Measurements from ENCODE around the gene WNT4.
"Not testable (repeated sequence)": the region's sequence is repeated elsewhere in the genome, so short reads cannot be mapped to it uniquely, and the experiment has no call there.

Gene WNT4

DNA sequence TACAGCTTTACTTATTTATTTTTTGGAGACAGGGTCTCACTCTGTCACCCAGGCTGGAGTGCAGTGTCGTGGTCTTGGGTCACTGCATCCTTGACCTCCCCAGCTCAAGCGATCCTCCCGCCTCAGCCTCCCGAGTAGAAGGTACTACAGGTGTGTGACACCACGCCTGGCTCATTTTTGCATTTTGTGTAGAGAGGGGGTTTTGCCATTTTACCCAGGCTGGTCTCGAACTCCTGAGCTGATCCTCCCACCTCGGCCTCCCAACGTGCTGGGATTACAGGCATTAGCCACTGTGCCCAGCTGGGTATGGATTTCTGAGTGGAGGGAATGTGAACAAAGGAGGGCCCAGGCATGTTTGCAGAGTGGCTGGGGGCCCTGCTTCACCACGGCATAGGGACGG is 44.1 kb downstream of the WNT4 start:
- Histone ChIP-seq H3K4me1 (ENCODE audit: insufficient read depth, low read length) (peaks cover 7% of the 10 kb centered on the region; the same call in 1 of the 2 replicates), H3K9ac (ENCODE audit: low read depth, low read length) (no peak overlapping the region), H3K36me3 (ENCODE audit: insufficient read depth, low read length) (peaks cover 63% of the 10 kb centered on the region), H3K4me2 (ENCODE audit: insufficient read depth, low read length) (no peak overlapping the region), H4K20me1 (ENCODE audit: insufficient read depth, low read length) (peaks cover 31% of the 10 kb centered on the region), H3K79me2 (ENCODE audit: insufficient read depth, low read length) (peaks cover 24% of the 10 kb centered on the region), H3K27ac (ENCODE audit: low read length) (no peak overlapping the region), H2AFZ (ENCODE audit: low read depth, low read length) (no peak overlapping the region), H3K9me3 (ENCODE audit: insufficient read depth, low read length, severe bottlenecking) (no peaks in the 10 kb centered on the region), H3K27me3 (ENCODE audit: insufficient read depth, low read length, poor library complexity) (no peaks in the 10 kb centered on the region), H3K4me3 (ENCODE audit: low read depth in 1 of 2, low read length in 2 of 2) (no peak overlapping the region)
- no peak for DNase-seq
- no peak for ATAC-seq (ENCODE audit: insufficient read depth, low read depth)
- no peak for TF ChIP-seq EZH2 (IDR thresholded peaks at IDR 0.05; ENCODE audit: borderline replicate concordance, low read depth, low read length, severe bottlenecking)
- TF ChIP-seq, protein P1, sequence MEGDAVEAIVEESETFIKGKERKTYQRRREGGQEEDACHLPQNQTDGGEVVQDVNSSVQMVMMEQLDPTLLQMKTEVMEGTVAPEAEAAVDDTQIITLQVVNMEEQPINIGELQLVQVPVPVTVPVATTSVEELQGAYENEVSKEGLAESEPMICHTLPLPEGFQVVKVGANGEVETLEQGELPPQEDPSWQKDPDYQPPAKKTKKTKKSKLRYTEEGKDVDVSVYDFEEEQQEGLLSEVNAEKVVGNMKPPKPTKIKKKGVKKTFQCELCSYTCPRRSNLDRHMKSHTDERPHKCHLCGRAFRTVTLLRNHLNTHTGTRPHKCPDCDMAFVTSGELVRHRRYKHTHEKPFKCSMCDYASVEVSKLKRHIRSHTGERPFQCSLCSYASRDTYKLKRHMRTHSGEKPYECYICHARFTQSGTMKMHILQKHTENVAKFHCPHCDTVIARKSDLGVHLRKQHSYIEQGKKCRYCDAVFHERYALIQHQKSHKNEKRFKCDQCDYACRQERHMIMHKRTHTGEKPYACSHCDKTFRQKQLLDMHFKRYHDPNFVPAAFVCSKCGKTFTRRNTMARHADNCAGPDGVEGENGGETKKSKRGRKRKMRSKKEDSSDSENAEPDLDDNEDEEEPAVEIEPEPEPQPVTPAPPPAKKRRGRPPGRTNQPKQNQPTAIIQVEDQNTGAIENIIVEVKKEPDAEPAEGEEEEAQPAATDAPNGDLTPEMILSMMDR (IDR thresholded peaks at IDR 0.05; ENCODE audit: borderline replicate concordance, extremely low read depth, low read length, poor library complexity, severe bottlenecking) = no peak

DNA sequence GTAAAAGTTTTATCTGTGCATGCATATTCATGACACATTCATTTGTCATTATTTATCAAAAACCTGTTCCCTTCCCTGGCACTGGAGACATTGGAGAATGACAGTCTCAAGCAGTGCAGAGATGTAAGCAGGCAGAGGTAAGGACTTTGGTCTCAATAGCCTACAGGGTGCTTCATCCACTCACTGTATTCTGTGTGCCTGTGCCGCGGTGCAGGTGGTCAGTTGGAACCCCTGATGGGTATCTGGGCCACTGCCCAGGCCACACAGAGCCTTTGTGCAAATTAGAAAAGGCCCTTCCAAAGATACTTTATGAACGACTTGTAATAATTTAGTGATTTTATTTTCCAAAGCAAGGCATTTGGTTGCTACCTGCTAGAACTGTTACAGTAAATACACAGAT is 46.4 kb downstream of the WNT4 start:
- H3K4me3 ChIP-seq (ENCODE audit: low read depth in 1 of 2, low read length in 2 of 2) = no peak overlapping the region
- no peak overlapping the region for H3K4me2 ChIP-seq (ENCODE audit: insufficient read depth, low read length)
- H4K20me1 ChIP-seq (ENCODE audit: insufficient read depth, low read length) = peaks cover 29% of the 10 kb centered on the region
- no peaks in the 10 kb centered on the region for H3K27me3 ChIP-seq (ENCODE audit: insufficient read depth, low read length, poor library complexity)
- DNase-seq (no peak), ATAC-seq (ENCODE audit: insufficient read depth, low read depth) (no peak)
- H3K27ac ChIP-seq (ENCODE audit: low read length) = no peak overlapping the region
- H3K9ac ChIP-seq (ENCODE audit: low read depth, low read length) = no peak overlapping the region
- TF ChIP-seq EZH2 (IDR thresholded peaks at IDR 0.05; ENCODE audit: borderline replicate concordance, low read depth, low read length, severe bottlenecking) = no peak
- TF ChIP-seq, protein P1 (IDR thresholded peaks at IDR 0.05; ENCODE audit: borderline replicate concordance, extremely low read depth, low read length, poor library complexity, severe bottlenecking) = no peak
- no peaks in the 10 kb centered on the region for H3K9me3 ChIP-seq (ENCODE audit: insufficient read depth, low read length, severe bottlenecking)
- peaks cover 71% of the 10 kb centered on the region for H3K36me3 ChIP-seq (ENCODE audit: insufficient read depth, low read length)
- H2AFZ ChIP-seq (ENCODE audit: low read depth, low read length) = no peak overlapping the region
- H3K79me2 ChIP-seq (ENCODE audit: insufficient read depth, low read length) = peaks cover 26% of the 10 kb centered on the region
- H3K4me1 ChIP-seq (ENCODE audit: insufficient read depth, low read length) = no peaks in the 10 kb centered on the region

DNA sequence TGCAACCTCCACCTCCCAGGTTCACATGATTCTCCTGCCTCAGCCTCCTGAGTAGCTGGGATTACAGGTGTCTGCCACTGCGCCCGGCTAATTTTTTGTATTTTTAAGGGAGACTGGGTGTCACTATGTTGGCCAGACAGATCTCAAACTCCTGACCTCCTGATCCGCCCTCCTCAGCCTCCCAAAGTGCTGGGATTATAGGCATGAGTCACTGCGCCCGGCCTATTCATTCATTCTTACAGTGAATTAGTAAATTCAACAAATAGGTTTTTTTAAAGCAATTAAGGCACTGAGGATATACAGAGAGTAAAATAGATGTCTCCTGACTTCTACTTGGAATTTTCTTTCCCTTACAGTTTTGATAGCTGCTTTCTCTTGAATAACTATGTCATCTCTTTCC is 46.9 kb downstream of the WNT4 start:
- H4K20me1 ChIP-seq (ENCODE audit: insufficient read depth, low read length) = peaks cover 31% of the 10 kb centered on the region
- H3K79me2 ChIP-seq (ENCODE audit: insufficient read depth, low read length) = peaks cover 29% of the 10 kb centered on the region
- peaks cover 70% of the 10 kb centered on the region for H3K36me3 ChIP-seq (ENCODE audit: insufficient read depth, low read length)
- no peaks in the 10 kb centered on the region for H3K27me3 ChIP-seq (ENCODE audit: insufficient read depth, low read length, poor library complexity)
- no peaks in the 10 kb centered on the region for H3K9me3 ChIP-seq (ENCODE audit: insufficient read depth, low read length, severe bottlenecking)
- no peak overlapping the region for H3K9ac ChIP-seq (ENCODE audit: low read depth, low read length)
- TF ChIP-seq EZH2 (IDR thresholded peaks at IDR 0.05; ENCODE audit: borderline replicate concordance, low read depth, low read length, severe bottlenecking) = no peak
- TF ChIP-seq, protein P1 (IDR thresholded peaks at IDR 0.05; ENCODE audit: borderline replicate concordance, extremely low read depth, low read length, poor library complexity, severe bottlenecking) = no peak
- no peak overlapping the region for H3K4me3 ChIP-seq (ENCODE audit: low read depth in 1 of 2, low read length in 2 of 2)
- ATAC-seq (ENCODE audit: insufficient read depth, low read depth) (no peak), DNase-seq (no peak)
- no peaks in the 10 kb centered on the region for H3K4me1 ChIP-seq (ENCODE audit: insufficient read depth, low read length)
- no peak overlapping the region for H2AFZ ChIP-seq (ENCODE audit: low read depth, low read length)
- no peak overlapping the region for H3K27ac ChIP-seq (ENCODE audit: low read length)
- no peak overlapping the region for H3K4me2 ChIP-seq (ENCODE audit: insufficient read depth, low read length)

DNA sequence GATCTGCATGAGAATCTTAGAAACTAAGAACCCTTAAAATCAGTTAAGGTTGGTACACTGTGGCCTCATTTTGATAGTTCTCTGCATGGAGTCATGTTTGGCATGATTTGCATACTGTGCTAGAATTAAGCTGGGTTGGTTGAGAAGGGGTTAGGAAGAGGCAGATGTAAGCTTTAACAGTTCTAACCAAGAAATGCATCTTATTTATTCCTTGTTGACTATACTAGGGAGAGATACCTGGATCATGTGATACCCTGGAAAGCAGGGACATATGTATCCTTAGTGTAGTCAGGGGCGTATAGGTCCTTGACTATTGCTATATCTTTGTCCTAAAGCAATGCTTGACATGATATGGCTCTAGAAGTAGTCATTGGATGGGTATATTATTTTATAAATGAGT is 49.4 kb downstream of the WNT4 start:
- Histone ChIP-seq H3K36me3 (ENCODE audit: insufficient read depth, low read length) (peaks cover 82% of the 10 kb centered on the region), H4K20me1 (ENCODE audit: insufficient read depth, low read length) (peaks cover 44% of the 10 kb centered on the region), H3K4me2 (ENCODE audit: insufficient read depth, low read length) (no peak overlapping the region), H3K79me2 (ENCODE audit: insufficient read depth, low read length) (peaks cover 49% of the 10 kb centered on the region), H3K4me3 (ENCODE audit: low read depth in 1 of 2, low read length in 2 of 2) (no peak overlapping the region), H3K27me3 (ENCODE audit: insufficient read depth, low read length, poor library complexity) (no peaks in the 10 kb centered on the region), H3K9ac (ENCODE audit: low read depth, low read length) (no peak overlapping the region), H3K27ac (ENCODE audit: low read length) (no peak overlapping the region), H3K9me3 (ENCODE audit: insufficient read depth, low read length, severe bottlenecking) (no peaks in the 10 kb centered on the region), H3K4me1 (ENCODE audit: insufficient read depth, low read length) (peaks cover 19% of the 10 kb centered on the region), H2AFZ (ENCODE audit: low read depth, low read length) (no peak overlapping the region)
- no peak for DNase-seq
- no peak for ATAC-seq (ENCODE audit: insufficient read depth, low read depth)
- TF ChIP-seq, protein P1 (IDR thresholded peaks at IDR 0.05; ENCODE audit: borderline replicate concordance, extremely low read depth, low read length, poor library complexity, severe bottlenecking) = no peak
- TF ChIP-seq EZH2 (IDR thresholded peaks at IDR 0.05; ENCODE audit: borderline replicate concordance, low read depth, low read length, severe bottlenecking) = no peak

DNA sequence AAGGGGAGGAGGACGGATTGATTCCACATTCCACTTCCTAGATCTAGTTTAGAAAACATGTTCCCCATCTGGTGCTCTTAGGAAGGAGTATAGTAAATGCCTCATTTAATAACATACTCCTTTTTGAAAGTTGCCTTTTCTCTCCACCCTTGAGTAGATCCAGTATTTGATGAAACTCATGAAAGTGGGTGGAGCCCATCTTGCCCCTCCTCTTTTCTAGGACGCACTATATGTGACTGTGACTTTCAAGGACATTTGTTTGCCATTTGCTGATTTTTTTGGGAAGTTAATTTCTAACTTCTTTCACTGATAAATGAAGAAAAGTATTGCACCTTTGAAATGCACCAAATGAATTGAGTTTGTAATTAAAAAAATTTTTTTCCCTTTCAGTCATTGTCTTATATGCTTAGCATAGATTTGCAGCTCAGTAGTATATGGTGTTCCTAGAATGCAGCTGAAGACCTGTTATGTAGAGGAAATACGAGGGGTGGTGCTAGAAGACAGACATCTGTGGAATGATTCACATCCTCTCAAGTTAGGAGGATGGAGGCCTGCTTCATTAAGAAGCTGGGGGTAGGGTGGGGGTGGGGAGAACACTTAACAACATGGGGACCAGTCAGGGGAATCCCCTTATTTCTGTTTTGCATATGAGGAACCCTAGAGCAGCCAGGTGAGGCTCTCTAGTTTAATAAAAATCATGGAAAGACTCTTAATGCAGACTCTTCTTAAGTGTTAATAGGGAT is 50.7 kb downstream of the WNT4 start:
- peaks cover 24% of the 10 kb centered on the region for H3K4me1 ChIP-seq (ENCODE audit: insufficient read depth, low read length)
- not testable (repeated sequence) for H3K9ac ChIP-seq (ENCODE audit: low read depth, low read length); H3K9me3 ChIP-seq (ENCODE audit: insufficient read depth, low read length, severe bottlenecking); H2AFZ ChIP-seq (ENCODE audit: low read depth, low read length); H3K4me2 ChIP-seq (ENCODE audit: insufficient read depth, low read length); H3K27me3 ChIP-seq (ENCODE audit: insufficient read depth, low read length, poor library complexity); H3K27ac ChIP-seq (ENCODE audit: low read length); H3K4me3 ChIP-seq (ENCODE audit: low read depth in 1 of 2, low read length in 2 of 2)
- DNase-seq (peak; percentile 12), ATAC-seq (ENCODE audit: insufficient read depth, low read depth) (peak; percentile 73)
- peaks cover 84% of the 10 kb centered on the region for H3K36me3 ChIP-seq (ENCODE audit: insufficient read depth, low read length)
- peaks cover 57% of the 10 kb centered on the region for H3K79me2 ChIP-seq (ENCODE audit: insufficient read depth, low read length)
- H4K20me1 ChIP-seq (ENCODE audit: insufficient read depth, low read length) = peaks cover 53% of the 10 kb centered on the region

All from DND-41 (cell line).